Stimulated activated CD4-positive, alpha-beta T cell treated with anti-CD3 and anti-CD28 coated beads, Interleukin-2, amount 100 ng/mL, for 48 hours (primary cell): ENCODE results near the gene MAZ.
"Not testable (repeated sequence)": the region's sequence is repeated elsewhere in the genome, so short reads cannot be mapped to it uniquely, and the experiment has no call there.

Experiments
- DNase-seq, 2 donors: peaks; one replicate each; pipeline ENCODE4 v3.0.0-alpha.2; 2020

The MAZ gene

GRCh38 chr16:29806099-29806579, at the start of gene MAZ:
TSS of gene MAZ (plus strand) at chr16:29806529. CDS start at chr16:29806702, 173 bp downstream.
- peak in 1 of 2 donors; percentile 71 for DNase-seq

GRCh38 chr16:29756654-29757053, 49.7 kb upstream of the MAZ start:
- DNase-seq, result no peak

GRCh38 chr16:29757086-29757485, 49.2 kb upstream of the MAZ start:
- not testable (repeated sequence) for DNase-seq

- DNase-seq, result no peak
Observed at GRCh38 chr16:29757950-29758466, 48.3 kb upstream of the MAZ start.

- DNase-seq, result no peak
Observed at GRCh38 chr16:29760567-29761279, 45.6 kb upstream of the MAZ start.

- not testable (repeated sequence) for DNase-seq
Observed at GRCh38 chr16:29761280-29761651, 45.1 kb upstream of the MAZ start.

GRCh38 chr16:29761882-29762281, 44.4 kb upstream of the MAZ start:
- DNase-seq, result no peak

- DNase-seq, result no peak
Observed at GRCh38 chr16:29763326-29763725, 43.0 kb upstream of the MAZ start.

GRCh38 chr16:29765167-29766032, 40.9 kb upstream of the MAZ start:
- no peak for DNase-seq

- no peak for DNase-seq
Observed at GRCh38 chr16:29766571-29766970, 39.8 kb upstream of the MAZ start.

- no peak for DNase-seq
Observed at GRCh38 chr16:29767062-29767461, 39.3 kb upstream of the MAZ start.

- no peak for DNase-seq
Observed at GRCh38 chr16:29769507-29769906, 36.8 kb upstream of the MAZ start.

GRCh38 chr16:29770250-29770929, 35.9 kb upstream of the MAZ start:
- no peak for DNase-seq

- not testable (repeated sequence) for DNase-seq
Observed at GRCh38 chr16:29772330-29772729, 34.0 kb upstream of the MAZ start.

- no peak for DNase-seq
Observed at GRCh38 chr16:29774730-29775129, 31.6 kb upstream of the MAZ start.

- DNase-seq, result no peak
Observed at GRCh38 chr16:29775742-29776408, 30.5 kb upstream of the MAZ start.

- DNase-seq, result no peak
Observed at GRCh38 chr16:29777576-29778350, 28.6 kb upstream of the MAZ start, which contains the start of gene ZG16. TSS of gene ZG16 (plus strand) at chr16:29778256. CDS start at chr16:29779267, 1,011 bp downstream.

- no peak for DNase-seq
Observed at GRCh38 chr16:29779474-29779873, 26.9 kb upstream of the MAZ start.

GRCh38 chr16:29783094-29783953, 23.0 kb upstream of the MAZ start:
- DNase-seq, result not testable (repeated sequence)

GRCh38 chr16:29784157-29784556, 22.2 kb upstream of the MAZ start:
- DNase-seq, result no peak
